Neural cell (in vitro differentiated cells): ENCODE data around the gene SCFD1. TPM values are rescaled to one million over a fixed set of nuclear protein-coding genes. Genes with fewer than 3 reads are reported as not detected.

Experiments
- H2AFZ ChIP-seq: fragments of 200-600, 300-800 bp; sonication (generic), shearing (Covaris generic); 2 replicates; pipeline ENCODE4 v1.6.0; 2014; ENCODE audit warnings: low read depth, mild to moderate bottlenecking, antibody characterized with exemption, low read length, moderate library complexity
- H3F3A ChIP-seq: fragments of 200-600 bp; shearing (Covaris generic); 2 replicates; pipeline ENCODE4 v1.6.1; 2016; ENCODE audit warnings: mild to moderate bottlenecking, moderate library complexity, mixed read lengths, antibody characterized with exemption, low read length; ENCODE audit not compliant: insufficient read depth, poor library complexity, severe bottlenecking
- H3K27ac ChIP-seq: fragments of 200-600, 300-800 bp; sonication (generic), shearing (Covaris generic); 2 replicates; pipeline ENCODE4 v1.5.1; 2014; ENCODE audit warnings: mild to moderate bottlenecking, low read length, moderate library complexity
- H3K27me3 ChIP-seq: fragments of 300-800, 200-600 bp; sonication (generic), shearing (Covaris generic); 2 replicates; pipeline ENCODE4 v1.6.0; 2014; ENCODE audit warnings: mild to moderate bottlenecking, low read depth, low read length, moderate library complexity; ENCODE audit not compliant: insufficient read depth
- H3K36me3 ChIP-seq: fragments of 300-800, 200-600 bp; sonication (generic), shearing (Covaris generic); 2 replicates; pipeline ENCODE4 v1.5.1; 2014; ENCODE audit warnings: mild to moderate bottlenecking, antibody characterized with exemption, low read length, moderate library complexity; ENCODE audit not compliant: insufficient read depth
- H3K4me2 ChIP-seq: fragments of 300-800, 200-600 bp; sonication (generic), shearing (Covaris generic); 2 replicates; pipeline ENCODE4 v1.6.0; 2014; ENCODE audit warnings: mild to moderate bottlenecking, low read length
- H3K4me3 ChIP-seq: fragments of 300-800, 200-600 bp; sonication (generic), shearing (Covaris generic); 2 replicates; pipeline ENCODE4 v1.5.1; 2014; ENCODE audit warnings: mild to moderate bottlenecking, low read length, moderate library complexity
- H3K79me2 ChIP-seq: fragments of 200-600 bp; shearing (Covaris generic); replicated peaks from 2 replicates; pipeline ENCODE4 v1.6.0; 2014; ENCODE audit warnings: mild to moderate bottlenecking, low read length, moderate library complexity; ENCODE audit not compliant: insufficient read depth
- H3K9ac ChIP-seq: fragments of 300-800, 200-600 bp; sonication (generic), shearing (Covaris generic); 2 replicates; pipeline ENCODE4 v1.6.1; 2016; ENCODE audit warnings: mild to moderate bottlenecking, low read length, mixed read lengths
- H3K9me2 ChIP-seq: fragments of 200-600 bp; shearing (Covaris generic); 2 replicates; pipeline ENCODE4 v1.6.1; 2016; ENCODE audit warnings: mild to moderate bottlenecking, low read length, mixed read lengths; ENCODE audit not compliant: insufficient read depth
- H3K9me3 ChIP-seq: fragments of 200-600, 300-800 bp; sonication (generic), shearing (Covaris generic); 2 replicates; pipeline ENCODE4 v1.6.1; 2016; ENCODE audit warnings: mild to moderate bottlenecking, mixed run types, low read length, moderate library complexity, mixed read lengths
- H4K20me1 ChIP-seq: fragments of 200-600 bp; shearing (Covaris generic); 2 replicates; pipeline ENCODE4 v1.6.1; 2016; ENCODE audit warnings: mild to moderate bottlenecking, mixed run types; ENCODE audit not compliant: insufficient read depth
- EP300 ChIP-seq: fragments of 450-650 bp; conservative IDR thresholded peaks from 2 replicates; pipeline ENCODE4 v1.6.1; 2014; ENCODE audit warnings: antibody characterized with exemption, mild to moderate bottlenecking, moderate library complexity; ENCODE audit not compliant: poor library complexity, severe bottlenecking
- EZH2 ChIP-seq: fragments of 200-600, 300-800 bp; shearing (Covaris generic), sonication (generic); IDR thresholded peaks from 2 replicates; pipeline ENCODE4 v1.6.1; 2014; ENCODE audit warnings: antibody characterized with exemption, low read length, borderline replicate concordance, mild to moderate bottlenecking; ENCODE audit not compliant: insufficient read depth, poor library complexity, severe bottlenecking
- MXI1 ChIP-seq: fragments of 450-650 bp; conservative IDR thresholded peaks from 2 replicates; pipeline ENCODE4 v1.6.1; 2014; ENCODE audit warnings: antibody characterized with exemption, mild to moderate bottlenecking; ENCODE audit not compliant: poor library complexity, severe bottlenecking
- POLR2AphosphoS5 ChIP-seq: IDR thresholded peaks from 2 replicates; pipeline ENCODE4 v1.6.1; 2012
- RAD21 ChIP-seq: fragments of 450-650 bp; conservative IDR thresholded peaks from 2 replicates; pipeline ENCODE4 v1.6.1; 2014; ENCODE audit warnings: antibody characterized with exemption, mild to moderate bottlenecking, moderate library complexity
- SMC3 ChIP-seq: fragments of 450-650 bp; conservative IDR thresholded peaks from 2 replicates; pipeline ENCODE4 v1.6.1; 2014; ENCODE audit warnings: antibody characterized with exemption, mild to moderate bottlenecking, moderate library complexity; ENCODE audit not compliant: poor library complexity
- TAF1 ChIP-seq: IDR thresholded peaks from 2 replicates; pipeline ENCODE4 v1.6.1; 2012; ENCODE audit warnings: low read depth
- polyA plus RNA-seq: library from polyadenylated mRNA; depleted of rRNA; stranded (reverse); fragments of >200 nt; gene quantifications from 2 replicates; pipeline ENCODE4 v1.2.3, GENCODE V29; 2014
- TF ChIP-seq, protein P1 (sequence below): fragments of 450-650 bp; IDR thresholded peaks from 2 replicates; pipeline ENCODE4 v1.5.1; 2014; ENCODE audit warnings: antibody characterized with exemption, mild to moderate bottlenecking, moderate library complexity; ENCODE audit not compliant: poor library complexity, severe bottlenecking
- TF ChIP-seq, protein P2 (sequence below): IDR thresholded peaks from 2 replicates; pipeline ENCODE4 v1.6.1; 2012; ENCODE audit warnings: borderline replicate concordance

Gene SCFD1
- polyA plus RNA-seq, 1 donor from 2014 or later, result 99.4 TPM

- Histone ChIP-seq H3K4me3 (no peak overlapping the region), H3K9ac (no peak overlapping the region), H3K36me3 (no peaks in the 10 kb centered on the region), H3K79me2 (no peaks in the 10 kb centered on the region), H3K4me2 (no peak overlapping the region), H3K9me2 (no peaks in the 10 kb centered on the region), H3F3A (no peaks in the 10 kb centered on the region), H3K27me3 (no peaks in the 10 kb centered on the region), H4K20me1 (no peaks in the 10 kb centered on the region), H2AFZ (no peak overlapping the region), H3K27ac (no peak overlapping the region), H3K9me3 (peaks cover 4% of the 10 kb centered on the region)
- TF ChIP-seq EZH2 (no peak), RAD21 (no peak), EP300 (no peak), TAF1 (no peak), MXI1 (no peak), SMC3 (no peak), POLR2AphosphoS5 (no peak)
- TF ChIP-seq, protein P1, sequence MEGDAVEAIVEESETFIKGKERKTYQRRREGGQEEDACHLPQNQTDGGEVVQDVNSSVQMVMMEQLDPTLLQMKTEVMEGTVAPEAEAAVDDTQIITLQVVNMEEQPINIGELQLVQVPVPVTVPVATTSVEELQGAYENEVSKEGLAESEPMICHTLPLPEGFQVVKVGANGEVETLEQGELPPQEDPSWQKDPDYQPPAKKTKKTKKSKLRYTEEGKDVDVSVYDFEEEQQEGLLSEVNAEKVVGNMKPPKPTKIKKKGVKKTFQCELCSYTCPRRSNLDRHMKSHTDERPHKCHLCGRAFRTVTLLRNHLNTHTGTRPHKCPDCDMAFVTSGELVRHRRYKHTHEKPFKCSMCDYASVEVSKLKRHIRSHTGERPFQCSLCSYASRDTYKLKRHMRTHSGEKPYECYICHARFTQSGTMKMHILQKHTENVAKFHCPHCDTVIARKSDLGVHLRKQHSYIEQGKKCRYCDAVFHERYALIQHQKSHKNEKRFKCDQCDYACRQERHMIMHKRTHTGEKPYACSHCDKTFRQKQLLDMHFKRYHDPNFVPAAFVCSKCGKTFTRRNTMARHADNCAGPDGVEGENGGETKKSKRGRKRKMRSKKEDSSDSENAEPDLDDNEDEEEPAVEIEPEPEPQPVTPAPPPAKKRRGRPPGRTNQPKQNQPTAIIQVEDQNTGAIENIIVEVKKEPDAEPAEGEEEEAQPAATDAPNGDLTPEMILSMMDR, result no peak
- TF ChIP-seq, protein P2, sequence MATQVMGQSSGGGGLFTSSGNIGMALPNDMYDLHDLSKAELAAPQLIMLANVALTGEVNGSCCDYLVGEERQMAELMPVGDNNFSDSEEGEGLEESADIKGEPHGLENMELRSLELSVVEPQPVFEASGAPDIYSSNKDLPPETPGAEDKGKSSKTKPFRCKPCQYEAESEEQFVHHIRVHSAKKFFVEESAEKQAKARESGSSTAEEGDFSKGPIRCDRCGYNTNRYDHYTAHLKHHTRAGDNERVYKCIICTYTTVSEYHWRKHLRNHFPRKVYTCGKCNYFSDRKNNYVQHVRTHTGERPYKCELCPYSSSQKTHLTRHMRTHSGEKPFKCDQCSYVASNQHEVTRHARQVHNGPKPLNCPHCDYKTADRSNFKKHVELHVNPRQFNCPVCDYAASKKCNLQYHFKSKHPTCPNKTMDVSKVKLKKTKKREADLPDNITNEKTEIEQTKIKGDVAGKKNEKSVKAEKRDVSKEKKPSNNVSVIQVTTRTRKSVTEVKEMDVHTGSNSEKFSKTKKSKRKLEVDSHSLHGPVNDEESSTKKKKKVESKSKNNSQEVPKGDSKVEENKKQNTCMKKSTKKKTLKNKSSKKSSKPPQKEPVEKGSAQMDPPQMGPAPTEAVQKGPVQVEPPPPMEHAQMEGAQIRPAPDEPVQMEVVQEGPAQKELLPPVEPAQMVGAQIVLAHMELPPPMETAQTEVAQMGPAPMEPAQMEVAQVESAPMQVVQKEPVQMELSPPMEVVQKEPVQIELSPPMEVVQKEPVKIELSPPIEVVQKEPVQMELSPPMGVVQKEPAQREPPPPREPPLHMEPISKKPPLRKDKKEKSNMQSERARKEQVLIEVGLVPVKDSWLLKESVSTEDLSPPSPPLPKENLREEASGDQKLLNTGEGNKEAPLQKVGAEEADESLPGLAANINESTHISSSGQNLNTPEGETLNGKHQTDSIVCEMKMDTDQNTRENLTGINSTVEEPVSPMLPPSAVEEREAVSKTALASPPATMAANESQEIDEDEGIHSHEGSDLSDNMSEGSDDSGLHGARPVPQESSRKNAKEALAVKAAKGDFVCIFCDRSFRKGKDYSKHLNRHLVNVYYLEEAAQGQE, result no peak
These were observed 141.8 kb downstream of the SCFD1 start for GRCh38 chr14:30763891-30764290.

DNA sequence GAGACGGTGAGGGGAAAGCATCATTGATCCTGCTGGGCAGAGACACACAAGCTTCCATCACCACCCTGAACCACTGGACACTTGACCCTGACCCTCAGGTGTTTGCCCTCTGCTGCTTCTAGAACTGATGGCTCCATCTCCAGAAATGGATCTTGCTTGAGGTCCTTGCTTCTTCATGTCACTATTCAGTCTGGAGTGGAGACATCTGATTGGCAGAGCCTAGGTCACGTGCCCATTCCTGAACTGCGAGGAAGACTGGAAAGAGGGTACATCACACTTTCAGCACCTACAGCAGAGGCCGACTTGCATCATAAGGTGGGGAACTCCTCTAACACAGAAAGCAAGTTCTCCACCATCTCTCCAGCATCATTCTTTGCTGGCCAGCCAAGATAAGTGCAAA, 145.5 kb downstream of the SCFD1 start:
- H3F3A ChIP-seq, result no peaks in the 10 kb centered on the region
- TF ChIP-seq POLR2AphosphoS5 (no peak), SMC3 (no peak), TAF1 (no peak), EP300 (no peak), EZH2 (no peak), MXI1 (no peak), RAD21 (no peak)
- TF ChIP-seq, protein P2, result no peak
- TF ChIP-seq, protein P1, result no peak
- no peak overlapping the region for H3K4me2 ChIP-seq
- H3K36me3 ChIP-seq, result no peaks in the 10 kb centered on the region
- H2AFZ ChIP-seq, result no peak overlapping the region
- H3K9ac ChIP-seq, result no peak overlapping the region
- peaks cover 4% of the 10 kb centered on the region for H3K9me3 ChIP-seq
- no peak overlapping the region for H3K27ac ChIP-seq
- no peaks in the 10 kb centered on the region for H3K9me2 ChIP-seq
- no peaks in the 10 kb centered on the region for H4K20me1 ChIP-seq
- H3K4me3 ChIP-seq, result no peak overlapping the region
- H3K27me3 ChIP-seq, result no peaks in the 10 kb centered on the region
- H3K79me2 ChIP-seq, result no peaks in the 10 kb centered on the region
